Activated naive CD8-positive, alpha-beta T cell (primary cell): ENCODE measurements around the gene NDUFA12.
A peak's percentile ranks its signal among the peaks of the same experiment; 100 is the strongest.

Experiments used
- H3K27ac Mint-ChIP-seq: one replicate; pipeline ENCODE4 v1.8.0; 2021; ENCODE audit warnings: mixed read lengths
- H3K27me3 Mint-ChIP-seq: one replicate; pipeline ENCODE4 v1.8.0; 2021; ENCODE audit warnings: mixed read lengths
- H3K36me3 Mint-ChIP-seq: one replicate; pipeline ENCODE4 v1.8.0; 2021; ENCODE audit warnings: mixed read lengths
- H3K4me1 Mint-ChIP-seq: one replicate; pipeline ENCODE4 v1.8.0; 2021; ENCODE audit warnings: low read depth, mixed read lengths
- H3K4me3 Mint-ChIP-seq: one replicate; pipeline ENCODE4 v1.8.0; 2021; ENCODE audit warnings: mild to moderate bottlenecking, mixed read lengths
- H3K9me3 Mint-ChIP-seq: one replicate; pipeline ENCODE4 v1.8.0; 2021; ENCODE audit warnings: low read depth, mixed read lengths

The NDUFA12 gene

GRCh38 chr12:95003213-95003920, at the start of gene NDUFA12:
Gene NDUFA12, minus strand, starts transcription at chr12:95003697. Its CDS starts 17 bp downstream, at chr12:95003680.
- Mint-ChIP-seq H3K36me3 (peaks cover 27% of the 10 kb centered on the region), H3K4me3 (peak within 1 kb of the TSS; percentile 97), H3K27ac (peak within 1 kb of the TSS; percentile 92), H3K9me3 (peaks cover 9% of the 10 kb centered on the region), H3K27me3 (no peaks in the 10 kb centered on the region), H3K4me1 (peaks cover 50% of the 10 kb centered on the region)

- peaks cover 14% of the 10 kb centered on the region for H3K36me3 Mint-ChIP-seq
- no peak overlapping the region for H3K4me3 Mint-ChIP-seq
- no peaks in the 10 kb centered on the region for H3K4me1 Mint-ChIP-seq
Measured at GRCh38 chr12:95051241-95051640, 47.7 kb upstream of the NDUFA12 start.

GRCh38 chr12:95037906-95038305, 34.4 kb upstream of the NDUFA12 start:
- no peaks in the 10 kb centered on the region for H3K9me3 Mint-ChIP-seq
- peaks cover 19% of the 10 kb centered on the region for H3K4me1 Mint-ChIP-seq
- peaks cover 8% of the 10 kb centered on the region for H3K36me3 Mint-ChIP-seq
- no peak overlapping the region for H3K27ac Mint-ChIP-seq
- no peaks in the 10 kb centered on the region for H3K27me3 Mint-ChIP-seq
- H3K4me3 Mint-ChIP-seq: no peak overlapping the region

More at GRCh38 chr12:95051241-95051640, 47.7 kb upstream of the NDUFA12 start:
- Mint-ChIP-seq H3K27me3 (no peaks in the 10 kb centered on the region), H3K27ac (no peak overlapping the region), H3K9me3 (no peaks in the 10 kb centered on the region)

GRCh38 chr12:95034750-95035149, 31.3 kb upstream of the NDUFA12 start:
- Mint-ChIP-seq H3K27ac (no peak overlapping the region), H3K27me3 (no peaks in the 10 kb centered on the region), H3K4me1 (peaks cover 13% of the 10 kb centered on the region), H3K9me3 (no peaks in the 10 kb centered on the region), H3K36me3 (peaks cover 4% of the 10 kb centered on the region), H3K4me3 (no peak overlapping the region)

- no peak overlapping the region for H3K27ac Mint-ChIP-seq
- no peaks in the 10 kb centered on the region for H3K27me3 Mint-ChIP-seq
- no peaks in the 10 kb centered on the region for H3K4me1 Mint-ChIP-seq
- H3K9me3 Mint-ChIP-seq: no peaks in the 10 kb centered on the region
- H3K4me3 Mint-ChIP-seq: no peak overlapping the region
- H3K36me3 Mint-ChIP-seq: peaks cover 6% of the 10 kb centered on the region
Measured at GRCh38 chr12:95022477-95022876, 19.0 kb upstream of the NDUFA12 start.

- Mint-ChIP-seq H3K4me1 (peaks cover under 1% of the 10 kb centered on the region), H3K9me3 (peaks cover 6% of the 10 kb centered on the region), H3K27me3 (no peaks in the 10 kb centered on the region), H3K36me3 (peaks cover 8% of the 10 kb centered on the region), H3K4me3 (no peak overlapping the region), H3K27ac (no peak overlapping the region)
Measured at GRCh38 chr12:95017482-95017881, 14.0 kb upstream of the NDUFA12 start.

GRCh38 chr12:95016120-95016519, 12.6 kb upstream of the NDUFA12 start:
- H3K36me3 Mint-ChIP-seq: peaks cover 8% of the 10 kb centered on the region
- H3K27ac Mint-ChIP-seq: no peak overlapping the region
- H3K9me3 Mint-ChIP-seq: peaks cover 6% of the 10 kb centered on the region
- H3K4me1 Mint-ChIP-seq: peaks cover 3% of the 10 kb centered on the region
- no peak overlapping the region for H3K4me3 Mint-ChIP-seq
- no peaks in the 10 kb centered on the region for H3K27me3 Mint-ChIP-seq

GRCh38 chr12:95014554-95014953, 11.1 kb upstream of the NDUFA12 start:
- peaks cover 6% of the 10 kb centered on the region for H3K36me3 Mint-ChIP-seq
- H3K27ac Mint-ChIP-seq: no peak overlapping the region
- no peaks in the 10 kb centered on the region for H3K27me3 Mint-ChIP-seq
- H3K4me1 Mint-ChIP-seq: peaks cover 3% of the 10 kb centered on the region
- no peak overlapping the region for H3K4me3 Mint-ChIP-seq
- peaks cover 6% of the 10 kb centered on the region for H3K9me3 Mint-ChIP-seq

- H3K27ac Mint-ChIP-seq: peak overlapping the region; percentile 80
- H3K9me3 Mint-ChIP-seq: peaks cover 9% of the 10 kb centered on the region
- H3K36me3 Mint-ChIP-seq: peaks cover 11% of the 10 kb centered on the region
- H3K4me1 Mint-ChIP-seq: peaks cover 23% of the 10 kb centered on the region
- no peaks in the 10 kb centered on the region for H3K27me3 Mint-ChIP-seq
- peak overlapping the region; percentile 11 for H3K4me3 Mint-ChIP-seq
Measured at GRCh38 chr12:95006206-95006605, 2.7 kb upstream of the NDUFA12 start.

GRCh38 chr12:95004610-95005009, 1.1 kb upstream of the NDUFA12 start:
- H3K27ac Mint-ChIP-seq: no peak overlapping the region
- H3K9me3 Mint-ChIP-seq: peaks cover 9% of the 10 kb centered on the region
- H3K4me3 Mint-ChIP-seq: peak overlapping the region; percentile 97
- no peaks in the 10 kb centered on the region for H3K27me3 Mint-ChIP-seq
- H3K36me3 Mint-ChIP-seq: peaks cover 16% of the 10 kb centered on the region
- H3K4me1 Mint-ChIP-seq: peaks cover 38% of the 10 kb centered on the region

GRCh38 chr12:95003921-95004272, 400 bp upstream of the NDUFA12 start:
- Mint-ChIP-seq H3K9me3 (peaks cover 9% of the 10 kb centered on the region), H3K4me1 (peaks cover 45% of the 10 kb centered on the region), H3K27ac (peak overlapping the region; percentile 92), H3K27me3 (no peaks in the 10 kb centered on the region), H3K4me3 (peak overlapping the region; percentile 97), H3K36me3 (peaks cover 23% of the 10 kb centered on the region)

GRCh38 chr12:95002754-95003153, 743 bp downstream of the NDUFA12 start:
- Mint-ChIP-seq H3K9me3 (peaks cover 9% of the 10 kb centered on the region), H3K27me3 (no peaks in the 10 kb centered on the region), H3K4me3 (peak overlapping the region; percentile 97), H3K27ac (peak overlapping the region; percentile 92), H3K36me3 (peaks cover 27% of the 10 kb centered on the region), H3K4me1 (peaks cover 54% of the 10 kb centered on the region)

GRCh38 chr12:94998326-94998725, 5.2 kb downstream of the NDUFA12 start:
- no peaks in the 10 kb centered on the region for H3K27me3 Mint-ChIP-seq
- H3K9me3 Mint-ChIP-seq: no peaks in the 10 kb centered on the region
- H3K27ac Mint-ChIP-seq: no peak overlapping the region
- H3K4me1 Mint-ChIP-seq: peaks cover 41% of the 10 kb centered on the region
- H3K36me3 Mint-ChIP-seq: peaks cover 19% of the 10 kb centered on the region
- H3K4me3 Mint-ChIP-seq: peak overlapping the region; percentile 69

- H3K36me3 Mint-ChIP-seq: peaks cover 19% of the 10 kb centered on the region
- peaks cover 39% of the 10 kb centered on the region for H3K4me1 Mint-ChIP-seq
- H3K27ac Mint-ChIP-seq: no peak overlapping the region
- H3K9me3 Mint-ChIP-seq: no peaks in the 10 kb centered on the region
- no peaks in the 10 kb centered on the region for H3K27me3 Mint-ChIP-seq
- no peak overlapping the region for H3K4me3 Mint-ChIP-seq
Measured at GRCh38 chr12:94997726-94998125, 5.8 kb downstream of the NDUFA12 start.

GRCh38 chr12:94997061-94997460, 6.4 kb downstream of the NDUFA12 start:
- Mint-ChIP-seq H3K27ac (no peak overlapping the region), H3K9me3 (no peaks in the 10 kb centered on the region), H3K36me3 (peaks cover 16% of the 10 kb centered on the region), H3K27me3 (no peaks in the 10 kb centered on the region), H3K4me3 (no peak overlapping the region), H3K4me1 (peaks cover 36% of the 10 kb centered on the region)

GRCh38 chr12:94994312-94994711, 9.2 kb downstream of the NDUFA12 start:
- Mint-ChIP-seq H3K36me3 (peaks cover 12% of the 10 kb centered on the region), H3K27ac (no peak overlapping the region)

More at GRCh38 chr12:94994312-94994711, 9.2 kb downstream of the NDUFA12 start:
- Mint-ChIP-seq H3K4me1 (peaks cover 33% of the 10 kb centered on the region), H3K9me3 (no peaks in the 10 kb centered on the region), H3K4me3 (no peak overlapping the region), H3K27me3 (no peaks in the 10 kb centered on the region)
